K562 (cell line): ENCODE measurements around the gene LRRC10B. TPM values are rescaled to one million over a fixed set of nuclear protein-coding genes. Genes with fewer than 3 reads are reported as not detected.

ENCODE experiments used
- ATAC-seq: fragments of 200-7000 bp; cut with Tn5 transposase; 3 replicates; pipeline ENCODE4 v1.9.1; 2020; ENCODE audit warnings: moderate library complexity
- BruUV-seq: library from RNA; stranded (reverse); fragments of 400-500 nt; replicated peaks from 2 replicates; lab custom pipeline; 2021; lab: Mats Ljungman, UMichigan
- CTCF ChIA-PET: fragments of 300-600 bp; formaldehyde crosslinking; extraction: SDS; loops from one replicate; lab custom pipeline; 2021; ENCODE audit warnings: low intra/inter-chr PET ratio; lab: Yijun Ruan, JAX
- POLR2A ChIA-PET: fragments of 300-600, 350-650 bp; sonication (Branson Sonifier 250); formaldehyde crosslinking; extraction: SDS; loops from one replicate; lab custom pipeline; 2021; ENCODE audit warnings: antibody characterized with exemption, inconsistent platforms; lab: Yijun Ruan, JAX
- DNase-seq, 4 experiments: peaks; one replicate each; pipeline versions ENCODE4 v3.0.0 to v3.0.0-alpha.2; 2011 to 2018; ENCODE audit warnings: low spot score in 3 of 4, mixed read lengths in 3 of 4; ENCODE audit errors: extremely low read depth in 1 of 4
- FAIRE-seq: peaks from 2 replicates; lab custom pipeline; 2011; peaks lifted over from hg19 to GRCh38; lab: Jason Lieb, UNC
- H2AFZ ChIP-seq: 2 replicates; pipeline ENCODE4 v1.6.0; 2011; ENCODE audit warnings: low read depth, low read length, control low read depth, inconsistent platforms
- H3K27ac ChIP-seq: fragments of 200-600 bp; 3 replicates; pipeline ENCODE4 v1.8.0; 2011; ENCODE audit warnings: low read depth, mild to moderate bottlenecking, control low read depth, inconsistent platforms, low read length, moderate library complexity, mixed read lengths; ENCODE audit errors: extremely low read depth
- H3K27me3 ChIP-seq, 2 experiments: fragments of 300-600 bp in 1 of 2; 2 replicates in 1 of 2; 3 replicates in 1 of 2; pipeline versions ENCODE4 v1.6.0 to v1.8.0; 2011; ENCODE audit warnings: inconsistent platforms in 2 of 2, low read length in 2 of 2, mild to moderate bottlenecking in 1 of 2, mixed read lengths in 1 of 2, moderate library complexity in 1 of 2; ENCODE audit not compliant: control insufficient read depth in 2 of 2, insufficient read depth in 2 of 2
- H3K36me3 ChIP-seq: fragments of 300-600 bp; 3 replicates; pipeline ENCODE4 v1.8.0; 2011; ENCODE audit warnings: mild to moderate bottlenecking, low read length, inconsistent platforms; ENCODE audit not compliant: control insufficient read depth, insufficient read depth
- H3K4me1 ChIP-seq, 2 experiments: fragments of 200-600 bp in 1 of 2; replicated peaks in 1 of 2; 2 replicates in 1 of 2; 3 replicates in 1 of 2; pipeline versions ENCODE4 v1.5.1 to v1.8.0; 2011; ENCODE audit warnings: inconsistent platforms in 2 of 2, low read length in 2 of 2, mild to moderate bottlenecking in 1 of 2, mixed read lengths in 1 of 2, moderate library complexity in 1 of 2; ENCODE audit not compliant: control insufficient read depth in 2 of 2, insufficient read depth in 2 of 2
- H3K4me2 ChIP-seq: 2 replicates; pipeline ENCODE4 v1.6.1; 2011; ENCODE audit warnings: low read length, control low read depth, inconsistent platforms, mixed read lengths; ENCODE audit not compliant: insufficient read depth
- H3K4me3 ChIP-seq: fragments of 200-600 bp; sonication (generic), shearing (Covaris generic); 2 replicates; pipeline ENCODE4 v1.5.1; 2016; ENCODE audit warnings: control low read depth, inconsistent platforms
- H3K79me2 ChIP-seq: fragments of 200-600 bp; 3 replicates; pipeline ENCODE4 v1.8.0; 2011; ENCODE audit warnings: low read length, inconsistent platforms; ENCODE audit not compliant: control insufficient read depth, insufficient read depth
- H3K9ac ChIP-seq, 2 experiments: 2 replicates each; pipeline versions ENCODE4 v1.6.0 to v1.6.1; 2011; ENCODE audit warnings: low read depth in 2 of 2, low read length in 2 of 2, control low read depth in 1 of 2, inconsistent platforms in 1 of 2, mild to moderate bottlenecking in 1 of 2, mixed read lengths in 1 of 2; ENCODE audit not compliant: insufficient read depth in 1 of 2
- H3K9me1 ChIP-seq: one replicate; pipeline ENCODE4 v1.6.0; 2011; ENCODE audit warnings: inconsistent platforms, mild to moderate bottlenecking, low read length, moderate library complexity; ENCODE audit not compliant: control insufficient read depth, insufficient read depth
- H3K9me3 ChIP-seq: replicated peaks from 2 replicates; pipeline ENCODE4 v1.5.1; 2011; ENCODE audit warnings: low read depth, low read length, inconsistent platforms; ENCODE audit not compliant: control insufficient read depth, insufficient read depth
- H4K20me1 ChIP-seq: replicated peaks from 2 replicates; pipeline ENCODE4 v1.6.1; 2011; ENCODE audit warnings: low read length, inconsistent platforms, mixed read lengths; ENCODE audit not compliant: control insufficient read depth, insufficient read depth
- BHLHE40 ChIP-seq: IDR thresholded peaks from 2 replicates; pipeline ENCODE4 v1.6.1; 2011; ENCODE audit warnings: low read length, improper control_type of control experiment
- E2F8 ChIP-seq: fragments of 450-650 bp; IDR thresholded peaks from 2 replicates; pipeline ENCODE4 v1.7.1; 2018; ENCODE audit warnings: mild to moderate bottlenecking, low read depth; ENCODE audit not compliant: partially characterized antibody
- IRF9 ChIP-seq: fragments of 450-650 bp; IDR thresholded peaks from 2 replicates; pipeline ENCODE4 v1.6.1; 2016; ENCODE audit warnings: missing biosample characterization, missing genetic modification characterization
- KDM1A ChIP-seq, 2 experiments: fragments of 450-650 bp; IDR thresholded peaks; 2 replicates each; pipeline ENCODE4 v1.6.1; 2016; ENCODE audit warnings: mild to moderate bottlenecking in 2 of 2
- MAX ChIP-seq: sonication (generic); formaldehyde crosslinking; IDR thresholded peaks from 2 replicates; pipeline ENCODE4 v1.9.0; 2022; ENCODE audit warnings: mild to moderate bottlenecking, missing genetic modification reagents
- MLX ChIP-seq, 2 experiments: fragments of 450-650 bp in 1 of 2; sonication (generic) in 1 of 2; formaldehyde crosslinking; conservative IDR thresholded peaks; 2 replicates each; pipeline versions ENCODE4 v1.4.0 to v1.8.1; 2020 to 2022; ENCODE audit warnings: mild to moderate bottlenecking in 1 of 2, missing genetic modification reagents in 1 of 2
- NFYB ChIP-seq: IDR thresholded peaks from 2 replicates; pipeline ENCODE4 v1.6.1; 2011; ENCODE audit warnings: mild to moderate bottlenecking, moderate library complexity; ENCODE audit not compliant: insufficient read length; ENCODE audit errors: extremely low read depth
- RBM17 ChIP-seq: fragments of 200-400 bp; formaldehyde crosslinking; IDR thresholded peaks from 2 replicates; pipeline ENCODE4 v1.6.1; 2017; ENCODE audit warnings: low read depth, mild to moderate bottlenecking, low read length, borderline replicate concordance
- WGBS: fragments of 100-300 bp; shearing (Covaris generic); methylation state at CpG from one replicate; pipeline ENCODE4 v1.1.6; 2016; ENCODE audit warnings: low coverage, mixed read lengths; ENCODE audit not compliant: insufficient coverage; ENCODE audit errors: missing lambda C conversion rate; 5-methylcytosine and 5-hydroxymethylcytosine counted together
- in situ Hi-C: fragments of 300-500 bp; cut with MboI; formaldehyde crosslinking; loops from 4 replicates; pipeline ENCODE4 v1.15.0; 2018; ENCODE audit warnings: inconsistent platforms, mixed read lengths
- intact Hi-C: fragments of 100-400 bp; cut with micrococcal nuclease; formaldehyde crosslinking; loops from 2 replicates; pipeline ENCODE4 v1.14.2; 2022
- polyA plus RNA-seq, 8 experiments: library from polyadenylated mRNA; depleted of rRNA in 4 of 8; stranded (reverse) in 5 of 8; unstranded in 3 of 8; fragments of >200 nt; fragmentation: Nextera tagmentation in 2 of 8; fragmentation: Illumina TruSeq in 1 of 8; extraction: Ambion mirVana in 2 of 8; extraction: Trizol in 1 of 8; gene quantifications; 2 replicates each; pipeline versions ENCODE4 v1.2.1 to v1.2.3, GENCODE V29; 2011 to 2014; ENCODE audit warnings: inconsistent platforms in 1 of 8, missing spikeins in 1 of 8
- total RNA-seq, 7 experiments: library from RNA; depleted of rRNA in 6 of 7; stranded (reverse); fragments of >200 nt in 6 of 7; fragmentation: Illumina TruSeq in 2 of 7; extraction: Trizol in 2 of 7; gene quantifications; 2 replicates each; pipeline versions ENCODE4 v1.2.1 to v1.2.3, GENCODE V29; 2011 to 2021; ENCODE audit warnings: low replicate concordance in 1 of 7

LRRC10B gene
- total and polyA plus RNA-seq, 9 of the 15 experiments (the other 6 are each of a cell fraction or from before 2014, with no cell fraction given) = 0.11 TPM; not detected in 8

GRCh38 chr11:61534025-61534932 lies 25.7 kb downstream of the LRRC10B start:
- no peaks in the 10 kb centered on the region for H3K36me3 ChIP-seq
- TF ChIP-seq IRF9 (tag) (no peak), E2F8 (no peak), NFYB (no peak), KDM1A (IDR thresholded peaks at IDR 0.05) (peak in 1 of 2 experiments; percentile 64; a peak in 1 of 4 replicates), MAX (CRISPR knock-in tag) (peak; percentile 59), BHLHE40 (peak; percentile 28), MLX (CRISPR knock-in tag; conservative IDR thresholded peaks at IDR 0.05) (no peak), RBM17 (no peak)
- H2AFZ ChIP-seq = 0 out of 2 replicates have a peak overlapping the region, but pooled peaks have one; percentile 51
- ChIA-PET POLR2A (no interaction called here), CTCF (no interaction called here)
- no peaks in the 10 kb centered on the region for H3K79me2 ChIP-seq
- no peak for FAIRE-seq
- ATAC-seq = no peak
- in situ Hi-C loops = no loop called here
- no peak for DNase-seq
- H3K9ac ChIP-seq = peak overlapping the region in 1 of 2 experiments; percentile 32; a peak in 1 of 4 replicates
- no peaks in the 10 kb centered on the region for H3K9me1 ChIP-seq
- no peaks in the 10 kb centered on the region for H3K9me3 ChIP-seq
- no peak overlapping the region for H3K4me3 ChIP-seq
- H3K27me3 ChIP-seq = peaks cover 15 to 54% of the 10 kb centered on the region in 2 experiments; a peak in 4 of 5 replicates
- no peak overlapping the region; the same call in 2 of the 3 replicates for H3K27ac ChIP-seq
- intact Hi-C loops = no loop called here
- BruUV-seq = no TSS peak
- WGBS = 3% methylated on average over 34 of the region's 36 CpGs
- H3K4me2 ChIP-seq = no peak overlapping the region
- H4K20me1 ChIP-seq = no peaks in the 10 kb centered on the region; the same call in none of the 2 replicates
- H3K4me1 ChIP-seq = peaks cover 0 to 22% of the 10 kb centered on the region in 2 experiments; a peak in 2 of 5 replicates
